NCI-H1930 (cell line): ENCODE results near the gene GLS.
"Not testable (repeated sequence)": the region's sequence is repeated elsewhere in the genome, so short reads cannot be mapped to it uniquely, and the experiment has no call there.

Experiments
- DNase-seq, 2 experiments: peaks; one replicate each; lab custom pipeline; 2025; lab: John Stamatoyannopoulos, UW

Gene GLS

DNA sequence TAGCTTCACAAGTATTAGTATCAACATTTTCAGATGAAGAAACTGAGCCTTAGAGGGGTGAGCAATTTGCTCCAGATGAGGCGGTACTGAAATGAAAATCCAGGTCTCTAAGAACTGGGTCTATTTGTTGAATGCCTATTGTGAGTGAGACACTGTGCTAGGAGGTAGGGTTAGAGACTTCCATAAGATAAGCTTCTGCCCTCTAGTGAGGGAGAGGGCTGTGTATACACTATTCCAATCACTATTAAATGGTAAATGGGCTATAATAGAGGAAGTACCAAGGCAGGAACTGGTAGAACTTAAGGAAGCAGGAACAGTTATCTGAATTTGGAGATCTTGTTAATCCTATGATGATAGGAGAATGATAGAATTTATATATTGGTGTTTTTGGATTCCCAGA lies 23.6 kb upstream of the GLS start:
- no peak for DNase-seq

DNA sequence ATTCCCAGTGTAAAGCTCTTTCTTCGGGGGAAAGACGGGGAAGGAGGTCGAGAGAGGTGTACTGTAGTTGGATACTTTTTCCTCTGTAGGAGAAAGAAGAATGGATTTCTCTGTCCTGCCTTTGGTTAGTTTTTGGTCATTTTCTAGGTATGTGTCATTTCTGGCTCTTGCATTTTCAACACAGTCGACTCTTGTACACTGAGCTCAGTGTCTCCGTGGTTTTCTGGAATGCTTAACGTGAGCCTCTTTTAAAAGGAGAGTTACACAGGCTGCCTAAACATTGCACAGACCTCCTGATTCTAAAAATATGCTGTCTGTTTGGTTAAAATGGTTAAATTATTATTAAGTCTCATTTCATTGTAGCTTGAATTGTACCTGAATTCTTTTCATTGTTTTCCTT lies 21.8 kb upstream of the GLS start:
- DNase-seq: no peak

DNA sequence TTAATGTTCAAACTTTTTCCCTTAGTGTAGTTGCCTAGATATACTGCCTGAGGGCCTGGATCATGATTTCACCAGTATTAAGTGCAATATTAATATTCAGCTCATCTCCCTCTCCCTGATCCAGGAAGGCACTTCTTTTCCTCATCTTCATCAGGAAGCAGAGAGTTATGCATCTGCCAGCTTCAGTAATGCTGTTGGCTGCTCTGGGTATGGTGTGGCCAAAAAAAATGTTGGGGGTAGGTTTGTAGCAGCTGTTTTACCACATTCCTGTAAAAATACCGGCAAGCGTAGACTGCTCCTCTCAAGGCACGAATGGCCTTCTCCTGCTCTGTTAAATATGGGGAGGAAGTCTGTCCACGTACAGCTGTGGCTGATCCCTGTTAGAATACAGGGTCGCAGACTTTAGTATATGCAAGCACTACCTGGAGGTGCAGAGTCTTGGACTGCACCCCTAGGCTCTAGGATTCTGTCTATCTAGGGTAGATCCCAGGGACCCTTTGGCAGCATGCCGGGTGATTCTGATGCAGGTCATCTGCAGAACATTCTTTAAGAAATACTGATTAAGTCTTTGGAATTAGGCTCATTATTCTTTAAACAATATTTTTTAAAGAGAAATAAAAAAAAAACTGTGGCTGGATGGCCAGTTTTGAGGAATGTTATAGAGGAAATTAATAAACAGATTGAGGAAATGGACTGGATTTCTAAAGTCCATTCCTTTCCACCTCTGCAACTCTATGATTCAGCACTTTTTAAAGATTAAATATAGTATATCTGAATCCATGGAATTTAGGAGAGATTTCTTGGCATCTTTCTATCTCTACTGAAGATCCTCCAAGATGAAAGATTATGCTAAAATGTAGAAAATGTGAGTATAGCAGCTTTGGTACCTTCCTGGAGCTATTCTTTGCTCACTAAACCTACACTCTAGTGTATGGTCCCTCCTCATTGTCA lies 21.0 kb upstream of the GLS start:
- DNase-seq: no peak

DNA sequence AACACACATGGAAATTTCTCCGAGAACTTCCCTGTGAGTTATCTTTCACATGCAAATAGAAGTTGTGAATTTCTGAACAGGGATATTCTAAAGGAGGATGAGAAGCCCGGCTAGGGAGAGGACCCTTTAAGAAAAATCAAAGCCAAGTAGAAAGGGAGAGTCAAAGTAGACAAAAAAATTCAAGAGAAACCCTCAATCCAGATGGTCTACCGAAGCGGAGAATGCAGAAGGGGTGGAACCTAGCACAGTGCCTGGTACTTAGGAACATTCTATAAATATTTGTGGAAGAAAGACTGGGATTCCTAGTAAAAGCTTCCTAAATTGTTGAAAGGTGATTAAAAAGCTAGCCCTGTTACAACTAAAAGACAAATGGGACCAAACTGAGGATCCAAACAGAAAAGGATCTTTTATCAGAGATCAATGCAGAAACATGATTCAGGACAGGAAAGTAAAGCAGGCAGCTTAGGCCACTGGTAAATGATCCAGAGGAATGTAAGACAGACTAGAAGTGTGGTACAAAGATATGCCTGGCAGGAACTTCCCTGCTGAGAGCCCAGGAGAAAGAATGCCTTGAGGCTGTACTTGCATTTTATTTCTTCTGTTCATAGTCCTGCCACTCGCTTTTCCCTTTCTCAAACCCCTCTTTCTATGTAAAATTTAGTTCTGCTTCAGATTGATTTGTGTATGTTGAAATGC lies 19.5 kb upstream of the GLS start:
- no peak for DNase-seq

DNA sequence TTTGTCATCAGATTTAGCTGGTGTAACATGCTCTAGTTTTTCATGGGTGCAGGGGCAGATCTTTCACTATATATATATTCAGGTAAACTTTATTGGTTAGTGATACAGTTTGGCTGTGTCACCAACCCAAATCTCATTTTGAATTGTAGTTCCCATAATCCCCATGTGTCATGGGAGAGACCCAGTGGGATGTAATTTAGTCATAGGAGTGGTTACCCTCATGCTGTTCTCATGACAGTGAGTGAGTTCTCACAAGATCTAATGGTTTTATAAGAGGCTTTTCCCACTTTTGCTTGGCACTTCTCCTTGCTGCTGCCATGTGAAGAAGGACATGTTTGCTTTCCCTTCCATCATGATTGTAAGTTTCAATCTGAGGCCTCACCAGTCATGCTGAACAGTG lies 18.5 kb upstream of the GLS start:
- not testable (repeated sequence) for DNase-seq

DNA sequence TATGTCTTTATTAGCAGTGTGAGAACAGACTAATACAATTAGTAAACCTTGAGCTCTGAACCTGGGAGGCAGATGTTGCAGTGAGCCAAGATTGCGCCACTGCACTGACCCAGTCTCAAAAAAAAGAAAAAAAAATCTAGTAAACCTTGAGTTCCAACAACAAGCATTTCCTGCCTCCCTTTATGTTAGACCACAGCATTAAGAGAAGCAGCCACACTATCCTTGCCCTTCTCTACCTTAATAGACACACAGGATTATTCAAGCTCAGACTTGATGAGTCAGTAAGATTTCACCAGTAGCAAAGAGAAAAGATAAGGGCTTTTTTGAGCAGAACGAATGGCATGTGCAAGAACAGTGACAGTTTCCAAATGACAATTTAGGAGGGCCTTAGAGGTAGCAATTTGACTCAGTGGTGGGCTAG lies 18.0 kb upstream of the GLS start:
- DNase-seq: no peak

DNA sequence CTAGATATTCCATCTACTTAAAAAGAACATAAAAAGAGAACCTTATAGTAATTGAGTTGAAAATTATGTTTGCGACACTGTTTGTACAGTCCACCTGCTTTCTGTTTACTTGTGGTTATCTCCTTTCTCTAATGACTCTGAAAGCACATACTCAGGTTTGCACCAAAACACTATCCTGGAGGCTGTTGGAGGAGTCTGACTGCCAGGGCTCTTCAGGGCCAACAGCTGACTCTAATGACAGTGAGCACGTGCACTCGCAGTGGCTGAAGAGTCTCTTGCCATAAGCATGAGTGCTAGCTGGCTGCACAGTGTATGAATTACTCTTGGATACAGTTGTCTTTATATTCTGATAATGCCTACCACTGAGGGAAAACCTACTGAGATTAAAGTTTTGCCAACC lies 16.7 kb upstream of the GLS start:
- DNase-seq: peak; percentile 67 to 69

DNA sequence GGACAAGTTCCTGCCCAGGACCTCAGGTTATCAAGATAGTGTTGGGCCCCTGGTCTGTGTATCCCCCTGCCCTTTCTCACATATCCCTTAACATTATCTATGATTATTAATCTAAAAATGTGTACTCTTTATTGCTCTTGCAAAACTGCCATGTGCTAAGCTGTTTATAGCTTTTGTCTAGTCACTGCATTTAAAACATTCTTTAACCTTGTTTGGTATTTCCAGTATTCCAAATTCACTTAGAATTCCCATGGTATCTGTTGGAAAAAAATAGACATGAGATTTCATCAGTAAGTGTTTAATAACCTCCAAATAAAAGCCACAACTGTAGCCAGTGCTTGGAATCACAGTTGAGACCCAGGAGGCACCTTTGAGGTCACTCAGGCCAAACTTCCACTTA lies 16.2 kb upstream of the GLS start:
- DNase-seq: no peak

DNA sequence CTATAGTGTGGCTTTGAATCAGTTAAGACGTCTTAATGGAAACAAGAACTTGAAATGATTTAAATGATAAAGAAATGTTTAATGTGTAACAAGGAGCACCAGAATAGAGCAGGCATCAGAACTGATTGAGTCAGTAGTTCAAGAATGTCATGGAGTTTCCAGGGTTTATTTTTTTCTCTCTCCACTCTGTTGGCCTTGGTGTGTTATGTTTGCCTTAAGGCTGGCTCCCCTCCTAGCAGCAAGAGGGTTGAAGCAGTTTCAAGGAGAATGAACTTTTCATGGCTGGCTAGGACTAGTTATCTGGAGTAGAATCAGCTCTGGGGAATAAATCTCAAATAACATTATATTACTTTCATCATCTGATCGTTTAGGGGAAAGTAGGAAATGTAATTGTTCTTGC lies 13.4 kb upstream of the GLS start:
- no peak for DNase-seq

DNA sequence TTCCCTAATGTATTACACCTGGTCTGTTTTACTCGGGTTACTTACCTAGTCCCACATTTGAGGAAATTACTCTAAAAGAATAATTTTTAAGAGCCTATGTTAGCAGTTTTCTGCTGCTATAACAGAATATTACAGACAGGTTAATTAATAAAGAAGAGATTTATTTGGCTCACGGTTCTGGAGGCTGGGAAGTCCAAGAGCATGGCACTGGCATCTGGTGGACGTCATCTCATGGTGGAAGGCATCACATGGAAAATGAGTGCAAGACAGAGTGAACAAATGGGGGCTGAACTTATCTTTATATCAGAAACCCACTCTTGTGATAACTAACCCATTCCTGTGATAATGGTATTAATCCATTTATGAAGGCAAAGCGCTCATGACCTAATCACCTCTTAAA lies 12.8 kb upstream of the GLS start:
- no peak for DNase-seq

DNA sequence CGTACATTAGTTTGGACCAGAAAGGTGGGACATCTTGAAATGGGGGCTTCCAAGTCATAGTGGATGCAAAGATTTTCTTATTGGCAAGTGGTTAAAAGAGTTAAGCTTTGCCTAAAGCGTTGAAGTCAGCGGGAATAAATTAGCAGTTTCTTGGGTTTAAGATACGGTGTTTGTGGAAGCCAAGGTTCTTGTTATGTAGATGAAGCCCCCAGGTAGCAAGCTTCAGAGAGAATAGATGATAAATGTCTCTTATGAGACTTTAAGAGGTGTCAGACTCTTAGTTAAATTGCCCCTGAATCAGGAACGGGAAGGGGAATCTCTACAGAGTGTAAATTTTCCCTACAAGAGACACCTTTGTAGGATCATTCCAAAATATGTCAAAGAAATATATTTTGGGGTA lies 10.9 kb upstream of the GLS start:
- no peak for DNase-seq

DNA sequence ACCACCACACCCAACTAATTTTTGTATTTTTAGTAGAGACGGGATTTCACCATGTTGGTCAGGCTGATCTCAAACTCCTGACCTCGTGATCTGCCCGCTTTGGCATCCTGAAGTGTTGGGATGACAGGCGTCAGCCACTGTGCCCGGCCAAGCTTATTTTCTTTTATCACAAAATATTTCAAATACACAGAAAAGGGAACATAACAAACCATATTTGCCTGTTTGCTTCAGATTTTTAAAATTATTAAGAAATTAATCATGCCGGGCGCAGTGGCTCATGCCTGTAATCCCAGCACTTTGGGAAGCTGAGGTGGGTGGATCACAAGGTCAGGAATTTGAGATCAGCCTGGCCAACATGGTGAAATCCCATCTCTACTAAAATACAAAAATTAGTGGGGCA lies 7.2 kb upstream of the GLS start:
- DNase-seq: not testable (repeated sequence)

DNA sequence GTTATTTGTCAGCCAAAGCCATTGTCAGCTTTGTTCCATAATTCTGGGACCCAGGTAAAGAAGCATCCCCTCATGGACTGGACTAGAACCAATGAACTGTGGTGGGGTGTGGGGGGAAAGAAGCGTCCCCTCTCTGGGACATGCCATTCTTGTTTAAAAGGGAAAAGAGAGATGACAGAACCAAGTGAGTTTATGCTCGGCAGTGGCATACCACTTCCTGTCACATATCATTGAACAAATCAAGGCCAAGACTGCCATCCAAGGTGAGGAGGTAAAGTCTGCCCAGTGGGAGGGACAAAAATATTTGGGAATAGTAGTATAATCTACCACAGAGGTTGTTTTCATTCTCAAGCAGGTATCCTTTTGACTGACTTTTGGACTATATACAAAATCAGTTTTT lies 4.7 kb upstream of the GLS start:
- no peak for DNase-seq

DNA sequence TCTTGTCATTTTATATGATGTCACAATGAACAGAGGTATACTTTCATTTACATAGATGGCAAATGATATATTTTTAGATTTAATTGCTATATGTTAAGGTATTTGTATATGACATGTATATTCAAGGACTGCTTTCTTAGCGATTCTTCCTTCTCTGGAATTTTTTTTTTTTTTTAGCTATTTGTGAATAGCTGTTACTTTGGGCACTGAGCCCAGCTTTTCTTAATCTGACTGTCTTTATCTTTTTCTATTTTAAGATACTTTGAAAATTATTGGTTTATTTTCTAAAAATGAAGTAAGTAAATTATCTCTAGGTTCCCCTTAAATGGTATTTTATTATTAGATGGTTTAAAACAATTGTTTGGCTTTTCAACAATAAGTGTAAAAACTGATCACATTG lies 4.0 kb upstream of the GLS start:
- DNase-seq: no peak

DNA sequence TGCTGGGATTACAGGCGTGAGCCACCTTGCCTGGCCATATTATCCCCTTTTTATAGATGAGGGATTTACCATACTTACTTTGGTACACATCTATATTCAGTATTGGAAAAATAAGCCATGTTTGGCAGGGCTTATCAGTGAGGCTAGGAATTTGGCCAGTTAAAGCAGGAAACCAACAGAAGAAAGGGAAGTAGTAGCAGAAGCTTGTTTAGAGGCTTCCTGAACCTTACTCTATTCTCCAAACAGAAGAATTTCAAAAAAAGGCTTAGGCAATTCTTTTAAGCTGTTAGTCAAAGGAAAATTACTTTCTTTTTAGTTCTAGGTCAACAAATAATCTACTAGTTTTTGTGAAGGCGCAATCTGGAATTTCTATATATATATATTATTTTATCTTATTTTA lies 3.2 kb upstream of the GLS start:
- no peak for DNase-seq

DNA sequence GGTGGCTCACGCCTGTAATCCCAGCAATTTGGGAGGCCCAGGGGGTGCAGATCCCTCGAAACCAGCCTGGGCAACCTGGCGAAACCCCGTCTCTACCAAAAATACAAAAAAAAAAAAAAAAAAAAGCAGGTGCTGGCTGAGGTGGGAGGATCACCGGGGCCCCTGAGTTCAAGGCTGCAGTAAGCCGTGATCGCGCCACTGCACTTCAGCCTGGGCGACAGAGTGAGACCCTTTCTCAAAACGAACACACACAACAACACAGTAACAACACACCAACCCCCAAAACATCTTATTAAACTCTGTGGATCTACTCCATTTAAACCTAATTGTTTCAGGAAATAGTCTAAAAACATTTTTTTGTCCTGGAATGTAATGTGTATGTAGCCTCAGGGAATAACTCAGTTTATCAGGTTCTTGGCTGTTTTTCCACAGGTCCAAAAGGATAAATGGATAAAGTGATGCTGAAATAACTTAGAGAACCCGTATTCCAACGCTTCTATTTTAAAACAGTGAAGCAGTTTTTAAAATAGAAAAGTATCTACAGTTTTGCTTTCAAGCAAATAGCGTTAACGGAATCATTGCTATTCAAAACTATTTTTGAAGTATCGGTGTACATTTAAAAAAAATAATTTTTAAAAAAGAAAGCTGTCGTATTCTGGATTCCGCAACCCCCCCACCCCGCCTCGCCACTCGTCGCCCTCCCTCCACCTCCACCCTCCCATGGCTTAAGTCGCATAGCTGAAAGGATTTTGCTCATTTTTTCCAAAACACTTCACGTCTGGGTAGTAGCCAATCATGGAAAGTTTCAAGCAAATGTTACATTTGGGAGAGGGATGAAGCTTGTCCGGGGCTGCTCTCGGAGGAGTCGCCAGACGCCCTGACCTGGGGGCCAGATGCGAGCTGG lies 895 bp upstream of the GLS start:
- DNase-seq: no peak

DNA sequence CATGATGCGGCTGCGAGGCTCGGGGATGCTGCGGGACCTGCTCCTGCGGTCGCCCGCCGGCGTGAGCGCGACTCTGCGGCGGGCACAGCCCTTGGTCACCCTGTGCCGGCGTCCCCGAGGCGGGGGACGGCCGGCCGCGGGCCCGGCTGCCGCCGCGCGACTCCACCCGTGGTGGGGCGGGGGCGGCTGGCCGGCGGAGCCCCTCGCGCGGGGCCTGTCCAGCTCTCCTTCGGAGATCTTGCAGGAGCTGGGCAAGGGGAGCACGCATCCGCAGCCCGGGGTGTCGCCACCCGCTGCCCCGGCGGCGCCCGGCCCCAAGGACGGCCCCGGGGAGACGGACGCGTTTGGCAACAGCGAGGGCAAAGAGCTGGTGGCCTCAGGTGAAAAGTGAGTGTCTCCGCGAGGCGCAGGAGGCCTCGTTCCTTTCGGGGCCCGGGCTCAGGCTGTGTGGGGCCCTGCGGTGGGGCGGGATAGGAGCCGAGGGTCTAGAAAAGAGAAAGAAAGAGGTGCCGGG lies 520 bp downstream of the GLS start:
- DNase-seq: no peak

DNA sequence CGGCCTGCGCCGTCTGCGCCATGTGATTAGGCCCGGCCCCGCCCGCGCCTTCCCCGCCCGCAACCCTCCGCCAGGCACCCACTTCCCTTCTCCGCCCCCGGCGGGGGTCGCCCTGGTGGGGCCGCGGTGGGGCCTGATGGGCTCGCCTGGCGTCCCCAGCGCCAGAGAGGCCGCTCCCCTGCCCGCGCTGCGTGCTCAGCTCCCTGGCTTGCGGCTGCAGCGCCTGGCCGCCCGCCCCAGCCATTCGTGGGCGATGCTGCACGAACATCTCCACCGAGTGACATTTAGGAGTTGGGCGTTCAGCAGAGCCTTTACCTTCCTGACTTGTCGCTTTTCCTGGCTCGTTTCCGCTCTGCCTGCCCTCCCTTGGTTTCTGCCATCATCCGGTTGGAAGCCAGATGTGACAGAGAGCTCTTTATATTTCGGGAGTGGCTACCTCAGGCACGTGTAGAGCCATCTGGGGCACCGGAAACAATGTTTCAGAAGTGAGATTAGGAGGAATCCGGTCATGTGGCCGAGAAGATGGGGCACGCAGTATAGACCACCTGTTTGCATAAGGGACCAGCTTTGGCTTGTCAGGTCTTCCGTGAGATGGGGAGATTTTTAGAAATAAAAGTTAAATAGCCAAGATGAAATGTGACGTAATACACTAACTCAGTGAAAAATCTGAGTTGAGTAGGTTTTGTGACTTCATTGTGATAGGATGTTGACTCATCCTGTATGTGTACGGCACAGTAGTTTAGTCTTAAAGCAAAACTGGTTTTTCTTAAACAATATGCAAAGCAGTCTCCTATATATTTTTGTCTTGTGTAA lies 1.2 kb downstream of the GLS start:
- DNase-seq: peak; percentile 20 to 22

DNA sequence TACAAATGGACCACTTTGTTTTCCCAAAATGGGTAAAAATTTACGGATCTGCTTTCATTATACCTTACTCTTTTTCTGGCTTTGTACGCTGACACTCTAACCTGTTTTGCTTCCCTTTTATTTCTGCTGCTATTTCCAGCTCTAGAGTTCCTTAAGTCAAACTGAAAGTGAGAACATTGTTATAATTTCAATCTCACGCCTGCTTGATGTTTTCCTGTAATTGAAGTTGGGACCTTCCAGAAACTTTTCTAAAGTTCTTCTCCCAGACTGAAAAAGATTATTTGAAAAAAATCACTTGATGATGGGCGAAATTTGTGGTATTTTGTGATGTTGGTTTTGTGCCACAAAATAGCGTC lies 1.8 kb downstream of the GLS start:
- DNase-seq: no peak

DNA sequence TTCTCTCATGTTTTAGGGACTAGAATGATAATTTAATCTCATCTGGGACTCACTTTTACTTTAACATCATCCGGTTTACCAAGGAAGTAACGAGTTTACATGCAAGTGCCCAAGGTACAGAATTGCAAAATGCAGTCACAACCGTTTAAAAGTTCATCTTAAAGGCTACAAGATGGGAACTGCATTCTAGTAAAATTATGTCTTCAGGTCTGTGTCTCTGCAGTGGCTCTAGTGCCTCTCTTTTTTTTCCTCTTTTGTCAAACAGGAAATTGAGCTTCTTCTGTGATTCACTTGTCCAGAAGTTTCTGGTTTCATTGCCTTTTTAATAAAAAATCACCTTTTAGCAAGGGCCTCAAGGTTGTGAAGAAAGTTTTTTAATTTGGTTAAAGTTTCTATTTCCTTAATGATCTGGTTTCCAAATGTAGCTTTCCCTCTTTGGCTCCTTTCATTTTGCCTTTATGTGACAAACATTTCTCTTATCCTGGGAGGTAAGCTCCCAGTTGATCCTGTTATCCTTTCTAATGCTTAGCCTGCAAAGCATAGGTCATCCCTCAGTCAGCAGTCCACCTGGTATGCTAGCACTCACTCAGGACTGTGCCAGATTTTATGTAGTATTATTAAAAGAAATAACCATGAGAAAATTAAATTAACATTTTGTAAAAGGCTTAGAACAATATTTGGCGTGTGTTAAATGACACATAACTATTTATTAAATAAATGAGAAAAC lies 2.4 kb downstream of the GLS start:
- no peak for DNase-seq

DNA sequence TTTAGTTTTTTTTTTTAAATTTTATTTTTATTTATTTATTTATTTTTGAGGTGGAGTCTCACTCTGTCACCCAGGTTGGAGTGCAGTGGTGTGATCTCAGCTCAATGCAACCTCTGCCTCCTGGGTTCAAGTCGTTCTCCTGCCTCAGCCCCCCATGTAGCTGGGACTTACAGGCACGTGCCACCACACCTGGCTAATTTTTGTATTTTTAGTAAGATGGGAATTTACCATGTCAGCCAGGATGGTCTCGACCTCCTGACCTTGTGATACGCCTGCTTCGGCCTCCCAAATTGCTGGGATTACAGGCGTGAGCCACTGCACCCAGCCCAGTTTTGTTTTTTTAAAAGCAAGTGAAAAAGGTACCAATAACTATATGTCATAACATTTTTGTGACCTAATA lies 5.2 kb downstream of the GLS start:
- DNase-seq: not testable (repeated sequence)
